Measurements from ENCODE around the gene GARIN5A. TPM values are rescaled to one million over a fixed set of nuclear protein-coding genes. Genes with fewer than 3 reads are reported as not detected.

GARIN5A gene
- total and polyA plus RNA-seq, 2 experiments from 2014 or later, result 13.3 to 25.0 TPM

GRCh38 chr19:50465000-50465399 lies 11.6 kb downstream of the GARIN5A start:
- no peak overlapping the region for H3K27ac ChIP-seq (ENCODE audit: low read depth)
- no peak for DNase-seq (ENCODE audit: low spot score)
- Mint-ChIP-seq H3K36me3 (ENCODE audit: low read depth) (peaks cover 38% of the 10 kb centered on the region), H3K27me3 (ENCODE audit: insufficient read depth, low read depth, poor library complexity) (peaks cover 10% of the 10 kb centered on the region), H3K27ac (no peak overlapping the region), H3K4me1 (no peaks in the 10 kb centered on the region), H3K9me3 (peaks cover 94% of the 10 kb centered on the region), H3K4me3 (no peak overlapping the region)
- H3K9me2 ChIP-seq (ENCODE audit: insufficient read depth), result no peaks in the 10 kb centered on the region
- no peaks in the 10 kb centered on the region for H3F3A ChIP-seq (replicated peaks; ENCODE audit: low read depth)
- no peak overlapping the region for H3K4me2 ChIP-seq
- TF ChIP-seq NANOG (IDR thresholded peaks at IDR 0.05; ENCODE audit: borderline replicate concordance) (no peak), EZH2 (IDR thresholded peaks at IDR 0.05; ENCODE audit: low read depth, unreplicated experiment) (no peak), CTCF (conservative IDR thresholded peaks at IDR 0.05; ENCODE audit: low read depth in 2 of 2) (no peak), STAT1 (IDR thresholded peaks at IDR 0.05; ENCODE audit: unreplicated experiment) (no peak), EZH2phosphoT487 (IDR thresholded peaks at IDR 0.05; ENCODE audit: unreplicated experiment) (no peak), JUNB (IDR thresholded peaks at IDR 0.05; ENCODE audit: unreplicated experiment) (no peak), ZNF114 (CRISPR knock-in tag; IDR thresholded peaks at IDR 0.05) (no peak), ZNF462 (CRISPR knock-in tag; IDR thresholded peaks at IDR 0.05) (no peak), POLR2AphosphoS5 (IDR thresholded peaks at IDR 0.05; ENCODE audit: low read depth) (no peak), REST (IDR thresholded peaks at IDR 0.05; ENCODE audit: unreplicated experiment) (no peak), ZNF331 (CRISPR knock-in tag; IDR thresholded peaks at IDR 0.05; ENCODE audit: low read depth) (no peak), CREB1 (CRISPR knock-in tag; IDR thresholded peaks at IDR 0.05; ENCODE audit: low read depth) (no peak)
- TF ChIP-seq, protein P1, sequence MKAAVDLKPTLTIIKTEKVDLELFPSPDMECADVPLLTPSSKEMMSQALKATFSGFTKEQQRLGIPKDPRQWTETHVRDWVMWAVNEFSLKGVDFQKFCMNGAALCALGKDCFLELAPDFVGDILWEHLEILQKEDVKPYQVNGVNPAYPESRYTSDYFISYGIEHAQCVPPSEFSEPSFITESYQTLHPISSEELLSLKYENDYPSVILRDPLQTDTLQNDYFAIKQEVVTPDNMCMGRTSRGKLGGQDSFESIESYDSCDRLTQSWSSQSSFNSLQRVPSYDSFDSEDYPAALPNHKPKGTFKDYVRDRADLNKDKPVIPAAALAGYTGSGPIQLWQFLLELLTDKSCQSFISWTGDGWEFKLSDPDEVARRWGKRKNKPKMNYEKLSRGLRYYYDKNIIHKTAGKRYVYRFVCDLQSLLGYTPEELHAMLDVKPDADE (IDR thresholded peaks at IDR 0.05), result no peak
- H3K36me3 ChIP-seq (ENCODE audit: insufficient read depth), result no peaks in the 10 kb centered on the region
- no peak overlapping the region for H3K4me3 ChIP-seq
- H4K20me1 ChIP-seq (replicated peaks; ENCODE audit: insufficient read depth), result no peaks in the 10 kb centered on the region
- H3K27me3 ChIP-seq (ENCODE audit: insufficient read depth), result no peaks in the 10 kb centered on the region
- H2AFZ ChIP-seq, result no peak overlapping the region
- H3K79me2 ChIP-seq (replicated peaks; ENCODE audit: insufficient read depth), result no peaks in the 10 kb centered on the region
- H3K4me1 ChIP-seq (ENCODE audit: insufficient read depth), result 0 out of 2 replicates have a peak, but pooled peaks cover 3% of the 10 kb centered on the region
- no peak for ATAC-seq
